WI38 (cell line): ENCODE data around the gene SLC7A4.
"Not testable (repeated sequence)": the region's sequence is repeated elsewhere in the genome, so short reads cannot be mapped to it uniquely, and the experiment has no call there.

Source experiments
- H3K4me3 ChIP-seq: 2 replicates; pipeline ENCODE4 v1.5.1; 2011; ENCODE audit warnings: low read depth, mild to moderate bottlenecking, control low read depth, low read length
- TF ChIP-seq, protein P1 (sequence below): IDR thresholded peaks from 2 replicates; pipeline ENCODE4 v1.5.1; 2012; ENCODE audit warnings: low read depth, mild to moderate bottlenecking, control low read depth, low read length

SLC7A4 gene

GRCh38 chr22:21041937-21042336 is 9.6 kb upstream of the SLC7A4 start:
- H3K4me3 ChIP-seq: no peak overlapping the region
- TF ChIP-seq, protein P1, sequence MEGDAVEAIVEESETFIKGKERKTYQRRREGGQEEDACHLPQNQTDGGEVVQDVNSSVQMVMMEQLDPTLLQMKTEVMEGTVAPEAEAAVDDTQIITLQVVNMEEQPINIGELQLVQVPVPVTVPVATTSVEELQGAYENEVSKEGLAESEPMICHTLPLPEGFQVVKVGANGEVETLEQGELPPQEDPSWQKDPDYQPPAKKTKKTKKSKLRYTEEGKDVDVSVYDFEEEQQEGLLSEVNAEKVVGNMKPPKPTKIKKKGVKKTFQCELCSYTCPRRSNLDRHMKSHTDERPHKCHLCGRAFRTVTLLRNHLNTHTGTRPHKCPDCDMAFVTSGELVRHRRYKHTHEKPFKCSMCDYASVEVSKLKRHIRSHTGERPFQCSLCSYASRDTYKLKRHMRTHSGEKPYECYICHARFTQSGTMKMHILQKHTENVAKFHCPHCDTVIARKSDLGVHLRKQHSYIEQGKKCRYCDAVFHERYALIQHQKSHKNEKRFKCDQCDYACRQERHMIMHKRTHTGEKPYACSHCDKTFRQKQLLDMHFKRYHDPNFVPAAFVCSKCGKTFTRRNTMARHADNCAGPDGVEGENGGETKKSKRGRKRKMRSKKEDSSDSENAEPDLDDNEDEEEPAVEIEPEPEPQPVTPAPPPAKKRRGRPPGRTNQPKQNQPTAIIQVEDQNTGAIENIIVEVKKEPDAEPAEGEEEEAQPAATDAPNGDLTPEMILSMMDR: no peak

- H3K4me3 ChIP-seq: not testable (repeated sequence)
Measured at GRCh38 chr22:21039158-21039557, 6.8 kb upstream of the SLC7A4 start.

DNA sequence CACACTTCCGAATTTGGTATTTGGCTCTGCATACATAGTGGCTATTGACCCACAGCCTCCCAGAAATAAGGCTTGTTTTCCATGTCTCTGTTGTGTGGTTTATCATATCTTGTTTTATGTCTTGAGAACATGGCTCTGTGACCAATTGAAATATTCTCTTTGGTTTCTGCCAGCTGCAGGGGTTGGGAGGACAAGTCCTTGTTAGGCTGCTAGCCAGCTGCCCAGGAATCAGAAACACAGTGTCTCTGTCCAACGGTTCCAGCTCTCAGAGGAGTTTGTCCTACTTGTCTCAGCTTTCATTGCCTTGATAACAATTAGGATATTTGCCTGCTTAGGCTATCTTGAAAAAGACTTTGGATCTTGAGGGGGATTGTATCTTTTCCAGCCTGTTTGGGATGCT is 6.0 kb upstream of the SLC7A4 start:
- TF ChIP-seq, protein P1: no peak

DNA sequence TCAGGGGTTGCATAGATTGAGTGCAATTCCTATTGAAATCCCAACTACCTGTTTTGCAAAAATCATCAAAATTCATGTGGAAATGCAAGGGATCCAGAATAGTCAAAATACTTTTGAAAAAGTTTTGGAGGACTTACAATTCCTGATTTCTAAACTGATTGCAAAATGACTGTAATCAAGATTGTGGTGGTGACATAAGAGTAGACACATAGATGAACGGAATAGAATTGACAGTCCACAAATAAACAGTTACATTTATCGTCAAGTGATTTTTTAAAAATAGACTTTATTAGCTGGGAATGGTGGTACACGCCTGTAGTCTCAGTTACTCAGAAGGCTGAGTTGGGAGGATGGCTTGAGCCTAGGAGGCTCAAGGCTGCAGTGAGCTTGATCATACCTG is 2.6 kb upstream of the SLC7A4 start:
- TF ChIP-seq, protein P1: no peak
- no peak overlapping the region for H3K4me3 ChIP-seq

More for the DNA sequence above, 6.0 kb upstream of the SLC7A4 start:
- H3K4me3 ChIP-seq: no peak overlapping the region

DNA sequence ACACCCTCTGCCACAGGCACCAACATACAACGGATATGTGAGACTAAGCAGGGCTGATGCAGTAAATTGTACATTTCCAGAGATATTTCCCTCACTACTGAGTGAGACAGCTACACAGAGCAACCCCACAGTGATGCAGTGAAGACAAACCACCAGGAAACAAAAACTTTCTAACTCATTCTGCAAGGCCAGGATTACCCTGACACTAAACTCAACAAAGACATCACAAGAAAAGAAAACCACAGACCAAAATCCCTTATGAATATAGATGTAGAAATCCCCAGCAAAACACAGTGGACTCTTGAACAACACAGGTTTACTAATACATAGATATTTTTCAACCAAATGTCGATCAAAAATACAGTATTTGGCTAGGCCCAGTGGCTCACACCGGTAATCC is 1.5 kb upstream of the SLC7A4 start:
- TF ChIP-seq, protein P1: no peak

DNA sequence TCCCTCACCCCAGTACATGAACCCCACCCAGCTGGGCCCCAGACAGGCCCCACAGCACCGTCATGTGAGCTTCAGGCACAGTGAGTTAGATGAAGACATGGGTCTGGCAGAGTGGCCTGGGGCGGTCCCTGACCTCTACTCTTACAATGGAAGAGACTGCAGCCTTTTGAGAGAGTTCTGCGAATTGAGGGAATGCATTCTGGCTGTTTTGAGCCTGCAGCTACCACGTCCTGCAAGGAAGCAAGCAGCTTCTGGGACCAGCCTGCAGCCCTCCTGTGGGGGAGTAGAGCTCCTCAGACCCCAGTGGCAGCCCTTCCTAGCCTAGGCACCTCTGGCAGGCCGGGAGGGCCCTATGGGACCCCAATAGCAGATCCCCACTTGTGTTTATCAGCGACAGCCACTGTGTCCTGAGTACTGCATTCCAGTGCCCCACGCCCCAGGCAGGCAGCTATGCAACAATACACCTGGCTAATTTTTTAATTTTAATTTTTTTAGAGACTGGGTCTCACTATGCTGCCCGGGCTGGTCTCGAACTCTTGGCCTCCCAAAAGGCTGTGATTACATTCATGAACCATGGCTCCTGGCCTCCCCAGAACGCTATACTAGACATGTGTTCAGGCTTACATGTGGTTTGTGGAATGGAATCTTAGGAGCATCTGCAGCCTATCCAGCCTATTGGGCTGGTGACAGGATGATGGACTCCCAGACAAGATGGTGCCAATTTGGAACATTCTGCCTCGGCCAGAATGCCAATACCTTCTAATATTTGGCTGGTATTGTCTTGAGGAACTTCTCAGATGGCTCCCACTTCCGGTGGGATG is 717 bp upstream of the SLC7A4 start:
- TF ChIP-seq, protein P1: no peak
- no peak overlapping the region for H3K4me3 ChIP-seq

More for the DNA sequence above, 1.5 kb upstream of the SLC7A4 start:
- H3K4me3 ChIP-seq: no peak overlapping the region

DNA sequence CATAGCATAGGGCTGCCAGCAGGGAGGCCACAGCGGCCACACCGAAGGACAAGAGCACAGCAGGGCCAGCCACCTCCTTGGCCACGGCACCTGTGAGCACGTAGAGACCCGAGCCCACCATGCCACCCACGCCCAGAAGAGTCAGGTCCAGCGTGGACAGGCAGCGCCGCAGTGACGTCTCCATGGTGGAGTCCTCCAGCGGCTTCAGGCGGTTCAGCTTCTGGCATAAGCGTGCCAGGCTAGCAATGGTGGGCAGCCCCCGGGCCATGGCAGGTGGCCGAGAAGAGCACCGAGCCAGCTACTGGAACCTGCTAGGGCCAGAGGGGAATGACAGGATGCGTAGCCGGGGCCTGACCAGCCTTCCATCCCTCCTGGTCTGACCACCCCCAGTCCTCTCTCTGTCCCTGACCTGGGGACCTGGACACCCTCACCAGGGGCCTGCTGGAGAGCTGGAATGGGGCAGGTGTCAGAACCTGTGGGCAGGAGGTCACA is 770 bp downstream of the SLC7A4 start:
- TF ChIP-seq, protein P1: no peak
- H3K4me3 ChIP-seq: no peak overlapping the region
